GM12864 (cell line): ENCODE measurements around the gene ABHD14A.

Experiments
- DNase-seq: peaks from one replicate; pipeline ENCODE4 v3.0.0-alpha.2; 2011; ENCODE audit warnings: low read depth
- H3K4me3 ChIP-seq: 2 replicates; pipeline ENCODE4 v1.5.1; 2011; ENCODE audit warnings: mild to moderate bottlenecking, low read depth, low read length, control low read depth
- CTCF ChIP-seq: IDR thresholded peaks from 2 replicates; pipeline ENCODE4 v1.5.1; 2011; ENCODE audit warnings: low read depth, mild to moderate bottlenecking, moderate library complexity, low read length, control low read depth, inconsistent platforms; ENCODE audit errors: missing control alignments

Gene ABHD14A

GRCh38 chr3:52007291-52007690 is 32.4 kb downstream of the ABHD14A start:
- H3K4me3 ChIP-seq: no peak overlapping the region
- DNase-seq: no peak
- TF ChIP-seq CTCF: no peak

GRCh38 chr3:52010431-52010830 is 35.6 kb downstream of the ABHD14A start:
- no peak for DNase-seq
- no peak for TF ChIP-seq CTCF
- H3K4me3 ChIP-seq: no peak overlapping the region

GRCh38 chr3:52012699-52013098 is 37.8 kb downstream of the ABHD14A start:
- DNase-seq: no peak
- H3K4me3 ChIP-seq: no peak overlapping the region
- TF ChIP-seq CTCF: no peak

GRCh38 chr3:52013802-52014598 is 39.1 kb downstream of the ABHD14A start:
- no peak overlapping the region for H3K4me3 ChIP-seq
- DNase-seq: no peak
- peak; percentile 6 for TF ChIP-seq CTCF

- TF ChIP-seq CTCF: peak; percentile 39
- DNase-seq: no peak
- H3K4me3 ChIP-seq: no peak overlapping the region
These were observed 39.7 kb downstream of the ABHD14A start for GRCh38 chr3:52014613-52015012.

- DNase-seq: no peak
These were observed 40.8 kb downstream of the ABHD14A start for GRCh38 chr3:52015438-52016228.

More at GRCh38 chr3:52015438-52016228, 40.8 kb downstream of the ABHD14A start:
- TF ChIP-seq CTCF: no peak
- no peak overlapping the region for H3K4me3 ChIP-seq
